MM.1S (cell line): ENCODE measurements around the gene KL.

ENCODE experiments used
- DNase-seq: peaks from one replicate; pipeline ENCODE4 v3.0.0-alpha.2; 2015
- H2AFZ ChIP-seq: fragments of 300-600 bp; sonication (generic); 2 replicates; pipeline ENCODE4 v1.6.0; 2016; ENCODE audit warnings: antibody characterized with exemption, low read length
- H3F3A ChIP-seq: fragments of 300-600 bp; sonication (generic); 2 replicates; pipeline ENCODE4 v1.6.1; 2016; ENCODE audit warnings: mild to moderate bottlenecking, antibody characterized with exemption, low read length, moderate library complexity, mixed read lengths; ENCODE audit not compliant: insufficient read depth
- H3K27ac ChIP-seq: fragments of 300-600 bp; sonication (generic); 2 replicates; pipeline ENCODE4 v1.5.1; 2016; ENCODE audit warnings: mild to moderate bottlenecking, low read length
- H3K27me3 ChIP-seq: fragments of 300-600 bp; sonication (generic); replicated peaks from 2 replicates; pipeline ENCODE4 v1.6.0; 2016; ENCODE audit warnings: low read length; ENCODE audit not compliant: insufficient read depth
- H3K36me3 ChIP-seq: fragments of 300-600 bp; sonication (generic); replicated peaks from 2 replicates; pipeline ENCODE4 v1.6.1; 2016; ENCODE audit warnings: mild to moderate bottlenecking, low read length, mixed read lengths; ENCODE audit not compliant: insufficient read depth
- H3K4me1 ChIP-seq: fragments of 300-600 bp; sonication (generic); 2 replicates; pipeline ENCODE4 v1.6.1; 2016; ENCODE audit warnings: low read length, mixed read lengths
- H3K4me2 ChIP-seq: fragments of 300-600 bp; sonication (generic); 2 replicates; pipeline ENCODE4 v1.6.0; 2016; ENCODE audit warnings: low read depth, low read length
- H3K4me3 ChIP-seq: fragments of 300-600 bp; sonication (generic); 2 replicates; pipeline ENCODE4 v1.5.1; 2016; ENCODE audit warnings: low read length, mixed read lengths
- H3K79me2 ChIP-seq: fragments of 300-600 bp; sonication (generic); 2 replicates; pipeline ENCODE4 v1.6.1; 2016; ENCODE audit warnings: mixed run types, low read length, mixed read lengths
- H3K9ac ChIP-seq: fragments of 300-600 bp; sonication (generic); 2 replicates; pipeline ENCODE4 v1.6.1; 2016; ENCODE audit warnings: low read length, mixed read lengths
- H3K9me2 ChIP-seq: fragments of 300-600 bp; sonication (generic); replicated peaks from 2 replicates; pipeline ENCODE4 v1.6.1; 2016; ENCODE audit warnings: mild to moderate bottlenecking, low read length, mixed read lengths; ENCODE audit not compliant: insufficient read depth
- H3K9me3 ChIP-seq: fragments of 300-600 bp; sonication (generic); replicated peaks from 2 replicates; pipeline ENCODE4 v1.6.1; 2016; ENCODE audit warnings: mild to moderate bottlenecking, low read length, mixed read lengths; ENCODE audit not compliant: insufficient read depth
- H4K20me1 ChIP-seq: fragments of 300-600 bp; sonication (generic); 2 replicates; pipeline ENCODE4 v1.6.1; 2016; ENCODE audit warnings: mild to moderate bottlenecking, low read length, moderate library complexity, mixed read lengths; ENCODE audit not compliant: insufficient read depth
- EZH2 ChIP-seq: fragments of 300-600 bp; sonication (generic); optimal IDR thresholded peaks from 2 replicates; pipeline ENCODE3; 2017; ENCODE audit warnings: low read depth, mild to moderate bottlenecking, antibody characterized with exemption, low read length, mixed read lengths
- EZH2phosphoT487 ChIP-seq: fragments of 300-600 bp; sonication (generic); IDR thresholded peaks from 2 replicates; pipeline ENCODE4 v1.6.1; 2018; ENCODE audit warnings: antibody characterized with exemption, low read length
- TF ChIP-seq, protein P1 (sequence below): fragments of 300-600 bp; sonication (generic); IDR thresholded peaks from 2 replicates; pipeline ENCODE4 v1.5.1; 2016; ENCODE audit warnings: antibody characterized with exemption, low read length, mixed read lengths

KL gene

DNA sequence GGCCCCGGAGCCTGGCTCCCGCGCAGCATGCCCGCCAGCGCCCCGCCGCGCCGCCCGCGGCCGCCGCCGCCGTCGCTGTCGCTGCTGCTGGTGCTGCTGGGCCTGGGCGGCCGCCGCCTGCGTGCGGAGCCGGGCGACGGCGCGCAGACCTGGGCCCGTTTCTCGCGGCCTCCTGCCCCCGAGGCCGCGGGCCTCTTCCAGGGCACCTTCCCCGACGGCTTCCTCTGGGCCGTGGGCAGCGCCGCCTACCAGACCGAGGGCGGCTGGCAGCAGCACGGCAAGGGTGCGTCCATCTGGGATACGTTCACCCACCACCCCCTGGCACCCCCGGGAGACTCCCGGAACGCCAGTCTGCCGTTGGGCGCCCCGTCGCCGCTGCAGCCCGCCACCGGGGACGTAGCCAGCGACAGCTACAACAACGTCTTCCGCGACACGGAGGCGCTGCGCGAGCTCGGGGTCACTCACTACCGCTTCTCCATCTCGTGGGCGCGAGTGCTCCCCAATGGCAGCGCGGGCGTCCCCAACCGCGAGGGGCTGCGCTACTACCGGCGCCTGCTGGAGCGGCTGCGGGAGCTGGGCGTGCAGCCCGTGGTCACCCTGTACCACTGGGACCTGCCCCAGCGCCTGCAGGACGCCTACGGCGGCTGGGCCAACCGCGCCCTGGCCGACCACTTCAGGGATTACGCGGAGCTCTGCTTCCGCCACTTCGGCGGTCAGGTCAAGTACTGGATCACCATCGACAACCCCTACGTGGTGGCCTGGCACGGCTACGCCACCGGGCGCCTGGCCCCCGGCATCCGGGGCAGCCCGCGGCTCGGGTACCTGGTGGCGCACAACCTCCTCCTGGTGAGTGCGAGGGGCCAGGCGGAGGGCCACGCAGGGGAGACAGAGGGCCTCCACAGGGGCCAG lies at the start of gene KL:
Gene KL, plus strand, starts transcription at position 10 of the 909 bp plus-strand sequence. Its CDS starts 18 bp downstream, at position 28.
- H3K27me3 ChIP-seq, result no peaks in the 10 kb centered on the region
- H3K9me2 ChIP-seq, result no peaks in the 10 kb centered on the region
- no peaks in the 10 kb centered on the region for H3K79me2 ChIP-seq
- TF ChIP-seq EZH2, result no peak
- no peak for TF ChIP-seq EZH2phosphoT487
- TF ChIP-seq, protein P1, sequence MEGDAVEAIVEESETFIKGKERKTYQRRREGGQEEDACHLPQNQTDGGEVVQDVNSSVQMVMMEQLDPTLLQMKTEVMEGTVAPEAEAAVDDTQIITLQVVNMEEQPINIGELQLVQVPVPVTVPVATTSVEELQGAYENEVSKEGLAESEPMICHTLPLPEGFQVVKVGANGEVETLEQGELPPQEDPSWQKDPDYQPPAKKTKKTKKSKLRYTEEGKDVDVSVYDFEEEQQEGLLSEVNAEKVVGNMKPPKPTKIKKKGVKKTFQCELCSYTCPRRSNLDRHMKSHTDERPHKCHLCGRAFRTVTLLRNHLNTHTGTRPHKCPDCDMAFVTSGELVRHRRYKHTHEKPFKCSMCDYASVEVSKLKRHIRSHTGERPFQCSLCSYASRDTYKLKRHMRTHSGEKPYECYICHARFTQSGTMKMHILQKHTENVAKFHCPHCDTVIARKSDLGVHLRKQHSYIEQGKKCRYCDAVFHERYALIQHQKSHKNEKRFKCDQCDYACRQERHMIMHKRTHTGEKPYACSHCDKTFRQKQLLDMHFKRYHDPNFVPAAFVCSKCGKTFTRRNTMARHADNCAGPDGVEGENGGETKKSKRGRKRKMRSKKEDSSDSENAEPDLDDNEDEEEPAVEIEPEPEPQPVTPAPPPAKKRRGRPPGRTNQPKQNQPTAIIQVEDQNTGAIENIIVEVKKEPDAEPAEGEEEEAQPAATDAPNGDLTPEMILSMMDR, result no peak
- no peaks in the 10 kb centered on the region for H3K4me1 ChIP-seq
- H3K9ac ChIP-seq, result no peak within 1 kb of the TSS
- DNase-seq, result no peak
- peak within 1 kb of the TSS; percentile 47; the same call in 1 of the 2 replicates for H3K4me2 ChIP-seq
- H3K27ac ChIP-seq, result no peak within 1 kb of the TSS
- H3F3A ChIP-seq, result no peaks in the 10 kb centered on the region
- no peak within 1 kb of the TSS; the same call in 1 of the 2 replicates for H3K4me3 ChIP-seq
- H3K36me3 ChIP-seq, result no peaks in the 10 kb centered on the region
- H3K9me3 ChIP-seq, result no peaks in the 10 kb centered on the region
- no peaks in the 10 kb centered on the region for H4K20me1 ChIP-seq
- no peak within 1 kb of the TSS for H2AFZ ChIP-seq

GRCh38 chr13:32967584-32968182 lies 48.5 kb upstream of the KL start:
- Histone ChIP-seq H3K27me3 (no peaks in the 10 kb centered on the region), H3K4me3 (no peak overlapping the region), H3K9me3 (no peaks in the 10 kb centered on the region), H3F3A (no peaks in the 10 kb centered on the region), H4K20me1 (no peaks in the 10 kb centered on the region), H3K36me3 (no peaks in the 10 kb centered on the region), H3K9me2 (no peaks in the 10 kb centered on the region), H3K27ac (no peak overlapping the region), H3K79me2 (no peaks in the 10 kb centered on the region), H3K4me1 (no peaks in the 10 kb centered on the region), H3K4me2 (no peak overlapping the region), H2AFZ (no peak overlapping the region), H3K9ac (no peak overlapping the region)
- TF ChIP-seq EZH2phosphoT487 (no peak), EZH2 (no peak)
- TF ChIP-seq, protein P1, result no peak
- no peak for DNase-seq

DNA sequence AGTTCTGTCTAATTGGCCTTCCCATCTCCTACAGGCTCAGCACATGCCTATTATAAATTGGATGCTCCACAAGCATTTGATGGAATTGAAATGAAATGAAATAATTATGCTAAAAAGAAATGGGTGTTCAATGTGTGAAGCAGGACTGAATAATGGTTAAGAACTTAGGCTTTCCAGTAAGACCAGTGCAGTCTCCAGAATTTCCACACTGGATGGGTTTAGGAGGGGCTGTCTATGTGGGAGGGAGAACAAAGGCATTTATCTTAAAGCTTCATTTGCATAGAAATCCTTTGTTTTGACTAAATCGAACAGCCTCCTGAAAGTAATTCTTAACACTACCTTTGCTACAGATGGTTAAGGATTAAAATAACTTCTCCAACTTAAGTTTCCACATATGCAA lies 47.9 kb upstream of the KL start:
- no peak overlapping the region for H3K4me3 ChIP-seq
- no peaks in the 10 kb centered on the region for H3K27me3 ChIP-seq
- no peaks in the 10 kb centered on the region for H3K36me3 ChIP-seq
- no peak overlapping the region for H2AFZ ChIP-seq
- no peaks in the 10 kb centered on the region for H3F3A ChIP-seq
- no peaks in the 10 kb centered on the region for H3K9me3 ChIP-seq
- TF ChIP-seq EZH2 (no peak), EZH2phosphoT487 (no peak)
- TF ChIP-seq, protein P1, result no peak
- DNase-seq, result no peak
- H3K9me2 ChIP-seq, result no peaks in the 10 kb centered on the region
- no peak overlapping the region for H3K4me2 ChIP-seq
- H3K79me2 ChIP-seq, result no peaks in the 10 kb centered on the region
- no peak overlapping the region for H3K27ac ChIP-seq
- H4K20me1 ChIP-seq, result no peaks in the 10 kb centered on the region
- no peaks in the 10 kb centered on the region for H3K4me1 ChIP-seq
- H3K9ac ChIP-seq, result no peak overlapping the region
